ENCODE measurements around the gene OCEL1. TPM values are rescaled to one million over a fixed set of nuclear protein-coding genes. Genes with fewer than 3 reads are reported as not detected.

The OCEL1 gene
- total RNA-seq, 1 experiment from 2014 or later: 5.6 TPM

DNA sequence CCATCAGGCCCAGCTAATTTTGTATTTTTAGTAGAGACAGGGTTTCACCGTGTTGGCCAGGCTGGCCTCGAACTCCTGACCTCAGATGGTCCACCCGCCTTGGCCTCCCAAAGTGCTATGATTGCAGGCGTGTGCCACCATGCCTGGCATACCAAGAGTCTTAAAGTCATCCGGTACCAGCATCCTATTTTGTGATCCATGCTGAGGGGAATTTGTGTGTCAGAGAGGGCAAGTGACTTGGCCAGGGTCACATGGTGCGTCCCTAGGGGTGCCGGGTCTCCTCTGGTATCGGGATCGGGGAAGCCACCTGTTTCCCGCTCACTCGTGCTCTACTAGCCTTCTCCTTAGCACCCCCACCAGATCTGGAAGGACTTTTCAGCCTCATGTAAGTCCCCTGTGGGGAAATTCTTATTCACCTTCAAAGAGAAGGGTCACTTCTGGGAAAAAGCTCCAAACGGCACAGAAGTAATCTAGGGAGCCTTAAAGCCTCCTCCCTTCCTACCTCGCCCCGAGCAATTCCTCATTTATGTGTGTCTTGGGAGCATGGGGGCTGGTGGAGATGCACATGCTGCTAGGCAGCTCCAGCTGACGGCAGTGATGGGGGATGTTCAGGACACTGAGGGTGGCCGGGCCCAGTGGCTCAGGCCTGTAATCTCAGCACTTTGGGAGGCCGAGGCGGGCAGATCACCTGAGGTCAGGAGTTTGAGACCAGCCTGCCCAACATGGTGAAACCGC, 49.6 kb downstream of the OCEL1 start:
- no peaks in the 10 kb centered on the region for H3K9me3 ChIP-seq (ENCODE audit: low read length)
- no TSS peak for BruUV-seq (replicated peaks)
- H3K4me1 ChIP-seq (ENCODE audit: insufficient read depth, low read length): no peaks in the 10 kb centered on the region
- intact Hi-C loops (cut with micrococcal nuclease): no loop called here
- no peaks in the 10 kb centered on the region for H4K20me1 ChIP-seq (ENCODE audit: low read length)
- H3F3A ChIP-seq (ENCODE audit: low read length, unreplicated experiment): no peaks in the 10 kb centered on the region
- no peak overlapping the region for H3K4me3 ChIP-seq (ENCODE audit: low read length)
- H2AFZ ChIP-seq (ENCODE audit: low read length): no peak overlapping the region
- DNase-seq (no peak), ATAC-seq (no peak)
- ChIA-PET POLR2A (ENCODE audit: unreplicated experiment) (no interaction called here), CTCF (no interaction called here)
- no peak overlapping the region for H3K9ac ChIP-seq (ENCODE audit: low read length)
- no peaks in the 10 kb centered on the region for H3K9me2 ChIP-seq (replicated peaks; ENCODE audit: low read length)
- no peak overlapping the region for H3K4me2 ChIP-seq (ENCODE audit: low read length)
- TF ChIP-seq EZH2phosphoT487 (IDR thresholded peaks at IDR 0.05; ENCODE audit: borderline replicate concordance, low read length) (no peak), EZH2 (IDR thresholded peaks at IDR 0.05; ENCODE audit: low read length, unreplicated experiment) (no peak)
- TF ChIP-seq, protein P1, sequence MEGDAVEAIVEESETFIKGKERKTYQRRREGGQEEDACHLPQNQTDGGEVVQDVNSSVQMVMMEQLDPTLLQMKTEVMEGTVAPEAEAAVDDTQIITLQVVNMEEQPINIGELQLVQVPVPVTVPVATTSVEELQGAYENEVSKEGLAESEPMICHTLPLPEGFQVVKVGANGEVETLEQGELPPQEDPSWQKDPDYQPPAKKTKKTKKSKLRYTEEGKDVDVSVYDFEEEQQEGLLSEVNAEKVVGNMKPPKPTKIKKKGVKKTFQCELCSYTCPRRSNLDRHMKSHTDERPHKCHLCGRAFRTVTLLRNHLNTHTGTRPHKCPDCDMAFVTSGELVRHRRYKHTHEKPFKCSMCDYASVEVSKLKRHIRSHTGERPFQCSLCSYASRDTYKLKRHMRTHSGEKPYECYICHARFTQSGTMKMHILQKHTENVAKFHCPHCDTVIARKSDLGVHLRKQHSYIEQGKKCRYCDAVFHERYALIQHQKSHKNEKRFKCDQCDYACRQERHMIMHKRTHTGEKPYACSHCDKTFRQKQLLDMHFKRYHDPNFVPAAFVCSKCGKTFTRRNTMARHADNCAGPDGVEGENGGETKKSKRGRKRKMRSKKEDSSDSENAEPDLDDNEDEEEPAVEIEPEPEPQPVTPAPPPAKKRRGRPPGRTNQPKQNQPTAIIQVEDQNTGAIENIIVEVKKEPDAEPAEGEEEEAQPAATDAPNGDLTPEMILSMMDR (conservative IDR thresholded peaks at IDR 0.05; ENCODE audit: low read depth, low read length): no peak
- H3K27ac ChIP-seq (ENCODE audit: low read length): no peak overlapping the region
- H3K79me2 ChIP-seq (ENCODE audit: low read length): no peaks in the 10 kb centered on the region
- H3K36me3 ChIP-seq (ENCODE audit: low read depth, low read length): peaks cover 38% of the 10 kb centered on the region
- no peaks in the 10 kb centered on the region for H3K27me3 ChIP-seq (ENCODE audit: low read length)

Other genes starting within 250 kb of the OCEL1 start
- 2.3 and 3.9 TPM in 2 replicates for gene CPAMD8, start 199.4 kb upstream of the OCEL1 start, total RNA-seq (2014; rRNA removed)
- gene HAUS8, start 150.8 kb upstream of the OCEL1 start, total RNA-seq (2014; rRNA removed): 19.1 and 21.3 TPM in 2 replicates
- 68.3 and 76.1 TPM in 2 replicates for gene MYO9B, start 150.4 kb upstream of the OCEL1 start, total RNA-seq (2014; rRNA removed)
- gene USE1, start 10.9 kb upstream of the OCEL1 start, total RNA-seq (2014; rRNA removed): 32.5 and 41.5 TPM in 2 replicates
- gene NR2F6, start 19.7 kb downstream of the OCEL1 start, total RNA-seq (2014; rRNA removed): 134 and 159 TPM in 2 replicates
- not detected in 2 replicates for gene USHBP1, start 38.5 kb downstream of the OCEL1 start, total RNA-seq (2014; rRNA removed)
- gene BABAM1, start 41.2 kb downstream of the OCEL1 start, total RNA-seq (2014; rRNA removed): 196 and 214 TPM in 2 replicates
- gene ANKLE1, start 55.7 kb downstream of the OCEL1 start, total RNA-seq (2014; rRNA removed): 2.2 and 3.1 TPM in 2 replicates
- gene ABHD8, start 77.2 kb downstream of the OCEL1 start, total RNA-seq (2014; rRNA removed): 42.4 and 53.8 TPM in 2 replicates
- gene MRPL34, start 79.6 kb downstream of the OCEL1 start, total RNA-seq (2014; rRNA removed): 191 and 206 TPM in 2 replicates
- gene DDA1, start 83.3 kb downstream of the OCEL1 start, total RNA-seq (2014; rRNA removed): 85.0 and 87.9 TPM in 2 replicates
- gene ANO8, start 108.6 kb downstream of the OCEL1 start, total RNA-seq (2014; rRNA removed): 12.1 and 15.4 TPM in 2 replicates
- gene GTPBP3, start 111.3 kb downstream of the OCEL1 start, total RNA-seq (2014; rRNA removed): 86.0 and 109 TPM in 2 replicates
- not detected in 2 replicates for gene PLVAP, start 151.1 kb downstream of the OCEL1 start, total RNA-seq (2014; rRNA removed)
- not detected in 2 replicates for gene CCDC194, start 168.0 kb downstream of the OCEL1 start, total RNA-seq (2014; rRNA removed)
- gene BST2, start 179.4 kb downstream of the OCEL1 start, total RNA-seq (2014; rRNA removed): 0.84 and 1.3 TPM in 2 replicates
- 82.5 and 103 TPM in 2 replicates for gene MVB12A, start 193.8 kb downstream of the OCEL1 start, total RNA-seq (2014; rRNA removed)
- gene TMEM221, start 222.4 kb downstream of the OCEL1 start, total RNA-seq (2014; rRNA removed): 1.7 and 3.0 TPM in 2 replicates
- gene NXNL1, start 234.7 kb downstream of the OCEL1 start, total RNA-seq (2014; rRNA removed): not detected in 2 replicates
- 8.9 and 9.7 TPM in 2 replicates for gene SLC27A1, start 244.3 kb downstream of the OCEL1 start, total RNA-seq (2014; rRNA removed)